A673 (cell line): ENCODE data around the gene TCIRG1. TPM values are rescaled to one million over a fixed set of nuclear protein-coding genes. Genes with fewer than 3 reads are reported as not detected.

Experiments
- BruUV-seq: library from RNA; stranded (reverse); fragments of 400-500 nt; replicated peaks from 2 replicates; lab custom pipeline; 2021; lab: Mats Ljungman, UMichigan
- CTCF ChIA-PET: fragments of 300-600 bp; sonication (Branson Sonifier 250); formaldehyde crosslinking; loops from one replicate; lab custom pipeline; 2022; ENCODE audit warnings: antibody characterized with exemption; lab: Charles Lee
- POLR2A ChIA-PET: fragments of 300-600 bp; sonication (Branson Sonifier 250); formaldehyde crosslinking; loops from one replicate; lab custom pipeline; 2022; ENCODE audit warnings: antibody characterized with exemption; ENCODE audit not compliant: low non-redundant PET; lab: Charles Lee
- DNase-seq: peaks from one replicate; pipeline ENCODE4 v3.0.0-alpha.2; 2015; ENCODE audit warnings: low spot score
- H3K27ac ChIP-seq: fragments of 200-600 bp; sonication (generic); 2 replicates; pipeline ENCODE4 v1.5.1; 2016; ENCODE audit warnings: mixed run types, low read depth, mild to moderate bottlenecking, mixed read lengths, antibody characterized with exemption, low read length; ENCODE audit not compliant: poor library complexity, severe bottlenecking
- H3K27me3 ChIP-seq: fragments of 200-600 bp; sonication (generic); replicated peaks from 2 replicates; pipeline ENCODE4 v1.6.1; 2017; ENCODE audit warnings: mixed run types, low read depth, mild to moderate bottlenecking, mixed read lengths, antibody characterized with exemption, low read length; ENCODE audit not compliant: insufficient read depth, poor library complexity
- H3K36me3 ChIP-seq: fragments of 200-600 bp; sonication (generic); 2 replicates; pipeline ENCODE4 v1.6.1; 2016; ENCODE audit warnings: mixed run types, mild to moderate bottlenecking, mixed read lengths, antibody characterized with exemption, low read length; ENCODE audit not compliant: insufficient read depth, poor library complexity, severe bottlenecking
- H3K4me1 ChIP-seq: fragments of 200-600 bp; sonication (generic); 2 replicates; pipeline ENCODE4 v1.6.1; 2017; ENCODE audit warnings: mixed run types, mild to moderate bottlenecking, mixed read lengths, antibody characterized with exemption, low read length; ENCODE audit not compliant: insufficient read depth, poor library complexity, severe bottlenecking
- H3K4me3 ChIP-seq: fragments of 200-600 bp; sonication (generic); 2 replicates; pipeline ENCODE4 v1.5.1; 2016; ENCODE audit warnings: low read depth, mixed run types, mild to moderate bottlenecking, mixed read lengths, low read length; ENCODE audit not compliant: poor library complexity, severe bottlenecking
- H3K9me3 ChIP-seq: fragments of 200-600 bp; sonication (generic); 2 replicates; pipeline ENCODE4 v1.6.1; 2016; ENCODE audit warnings: mixed run types, low read depth, mild to moderate bottlenecking, mixed read lengths, antibody characterized with exemption, low read length; ENCODE audit not compliant: poor library complexity, severe bottlenecking
- EZH2 ChIP-seq: fragments of 200-600 bp; sonication (generic); IDR thresholded peaks from 2 replicates; pipeline ENCODE4 v1.6.1; 2017; ENCODE audit warnings: borderline replicate concordance, low read depth, mild to moderate bottlenecking, mixed read lengths, antibody characterized with exemption, low read length; ENCODE audit not compliant: poor library complexity, severe bottlenecking
- intact Hi-C: fragments of 100-400 bp; cut with micrococcal nuclease; formaldehyde crosslinking; loops from one replicate; pipeline ENCODE4 v1.10.0; 2022; ENCODE audit not compliant: unreplicated experiment
- total RNA-seq: library from RNA; stranded (reverse); gene quantifications from 2 replicates; pipeline ENCODE4 v1.2.3, GENCODE V29; 2021
- TF ChIP-seq, protein P1 (sequence below): fragments of 300-800, 200-600 bp; sonication (generic); conservative IDR thresholded peaks from 2 replicates; pipeline ENCODE4 v1.5.1; 2017; ENCODE audit warnings: low read depth, mild to moderate bottlenecking, antibody characterized with exemption, low read length, moderate library complexity, mixed read lengths

TCIRG1 gene
- total RNA-seq, 1 experiment from 2014 or later: 15.0 TPM

DNA sequence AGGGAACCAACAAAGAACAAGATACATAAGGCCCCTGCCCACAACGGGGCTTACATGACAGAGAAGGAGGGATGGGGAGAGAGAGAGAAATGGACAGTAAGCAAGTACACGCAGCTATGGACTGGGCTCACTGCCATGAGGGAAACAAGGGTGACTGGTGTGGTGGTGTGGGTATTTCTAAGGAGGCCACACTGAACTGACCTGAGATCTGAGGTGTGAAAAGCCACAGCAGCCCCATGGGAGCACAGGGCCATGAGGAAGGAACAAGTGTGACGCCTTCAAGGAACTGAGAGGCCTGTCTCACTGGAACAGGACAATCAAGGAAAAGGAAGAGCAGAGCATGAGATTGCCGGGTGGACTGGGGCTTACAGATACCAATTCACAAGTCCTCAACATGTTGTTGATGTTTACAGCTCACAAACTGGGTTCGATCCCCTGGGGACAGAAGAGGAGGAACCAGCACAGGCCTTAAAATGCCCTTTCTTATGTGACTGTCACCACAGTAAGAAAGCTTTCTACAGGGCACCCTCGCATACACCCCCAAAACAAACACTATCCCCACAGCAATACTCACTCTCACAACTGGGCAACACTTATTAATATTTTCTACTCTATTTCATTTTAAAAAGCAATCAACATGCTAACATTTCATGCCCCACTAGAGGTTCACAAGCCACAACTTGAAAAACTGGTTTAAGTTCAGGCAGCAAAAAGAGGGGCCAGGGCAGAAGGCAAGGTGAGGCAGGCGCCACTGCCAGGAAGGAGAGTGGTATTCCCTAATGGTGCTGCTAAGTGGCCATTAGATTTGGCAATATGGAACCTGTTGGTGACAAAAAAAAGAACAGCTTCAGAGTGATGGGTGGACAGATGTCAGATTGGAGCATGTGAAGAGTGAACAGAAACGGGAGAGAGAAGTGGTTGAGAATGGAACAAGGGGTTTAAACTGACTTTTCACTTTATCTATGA lies 39.1 kb downstream of the TCIRG1 start:
- no peak for DNase-seq
- POLR2A ChIA-PET: no interaction called here
- BruUV-seq: no TSS peak
- TF ChIP-seq EZH2: no peak
- TF ChIP-seq, protein P1, sequence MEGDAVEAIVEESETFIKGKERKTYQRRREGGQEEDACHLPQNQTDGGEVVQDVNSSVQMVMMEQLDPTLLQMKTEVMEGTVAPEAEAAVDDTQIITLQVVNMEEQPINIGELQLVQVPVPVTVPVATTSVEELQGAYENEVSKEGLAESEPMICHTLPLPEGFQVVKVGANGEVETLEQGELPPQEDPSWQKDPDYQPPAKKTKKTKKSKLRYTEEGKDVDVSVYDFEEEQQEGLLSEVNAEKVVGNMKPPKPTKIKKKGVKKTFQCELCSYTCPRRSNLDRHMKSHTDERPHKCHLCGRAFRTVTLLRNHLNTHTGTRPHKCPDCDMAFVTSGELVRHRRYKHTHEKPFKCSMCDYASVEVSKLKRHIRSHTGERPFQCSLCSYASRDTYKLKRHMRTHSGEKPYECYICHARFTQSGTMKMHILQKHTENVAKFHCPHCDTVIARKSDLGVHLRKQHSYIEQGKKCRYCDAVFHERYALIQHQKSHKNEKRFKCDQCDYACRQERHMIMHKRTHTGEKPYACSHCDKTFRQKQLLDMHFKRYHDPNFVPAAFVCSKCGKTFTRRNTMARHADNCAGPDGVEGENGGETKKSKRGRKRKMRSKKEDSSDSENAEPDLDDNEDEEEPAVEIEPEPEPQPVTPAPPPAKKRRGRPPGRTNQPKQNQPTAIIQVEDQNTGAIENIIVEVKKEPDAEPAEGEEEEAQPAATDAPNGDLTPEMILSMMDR: no peak
- CTCF ChIA-PET: interaction anchor here (0.7 kb wide), 1 partner anchor 15 kb away, joined by 4 read pairs; no protein-coding TSS in a partner anchor
- Histone ChIP-seq H3K27me3 (no peaks in the 10 kb centered on the region), H3K36me3 (no peaks in the 10 kb centered on the region), H3K4me1 (no peaks in the 10 kb centered on the region), H3K4me3 (no peak overlapping the region), H3K9me3 (no peaks in the 10 kb centered on the region), H3K27ac (no peak overlapping the region)
- intact Hi-C loops: no loop called here

GRCh38 chr11:68080860-68081259 lies 42.0 kb downstream of the TCIRG1 start:
- Histone ChIP-seq H3K4me3 (no peak overlapping the region), H3K27me3 (no peaks in the 10 kb centered on the region), H3K36me3 (no peaks in the 10 kb centered on the region), H3K27ac (no peak overlapping the region), H3K9me3 (no peaks in the 10 kb centered on the region), H3K4me1 (peaks cover 5% of the 10 kb centered on the region)
- POLR2A ChIA-PET: no interaction called here
- no peak for DNase-seq
- BruUV-seq: no TSS peak
- CTCF ChIA-PET: no interaction called here
- TF ChIP-seq, protein P1: no peak
- TF ChIP-seq EZH2: no peak
- intact Hi-C loops: no loop called here

DNA sequence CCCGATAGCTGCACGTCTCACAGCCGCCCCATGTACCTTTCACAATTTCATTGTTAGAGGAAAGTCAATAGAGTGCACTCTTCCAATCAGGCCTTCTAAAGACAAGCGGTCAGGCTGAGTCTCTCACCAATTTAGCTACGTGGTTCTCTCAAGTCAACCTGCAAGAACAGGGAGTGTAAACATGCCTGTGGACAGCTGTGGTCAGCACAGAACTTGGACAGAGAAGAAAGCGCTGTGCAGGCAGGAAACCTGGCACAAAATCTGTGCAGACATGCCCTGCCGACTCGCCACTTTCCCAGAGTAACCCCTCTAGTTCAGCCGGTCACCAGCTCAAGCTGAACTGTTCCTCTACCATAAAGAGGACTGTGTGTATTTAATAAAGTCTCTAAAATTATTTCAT lies 42.9 kb downstream of the TCIRG1 start:
- Histone ChIP-seq H3K36me3 (no peaks in the 10 kb centered on the region), H3K27ac (no peak overlapping the region), H3K4me1 (peaks cover 5% of the 10 kb centered on the region), H3K27me3 (no peaks in the 10 kb centered on the region), H3K4me3 (no peak overlapping the region), H3K9me3 (no peaks in the 10 kb centered on the region)
- ChIA-PET POLR2A (no interaction called here), CTCF (no interaction called here)
- TF ChIP-seq EZH2: no peak
- TF ChIP-seq, protein P1: no peak
- BruUV-seq: no TSS peak
- DNase-seq: no peak
- intact Hi-C loops: no loop called here
